Adrenal gland (tissue), 5 donors: ENCODE measurements around the gene SLCO2A1.

Source experiments
- CTCF ChIP-seq, 6 experiments: fragments of 450-650 bp in 4 of 6; fragments of 200-600 bp in 2 of 6; sonication (generic) in 1 of 6; IDR thresholded peaks; 1 replicate in 5 of 6; 2 replicates in 1 of 6; pipeline versions ENCODE4 v1.5.1 to v1.8.0; 2016 to 2021; ENCODE audit warnings: antibody characterized with exemption in 6 of 6, mild to moderate bottlenecking in 2 of 6, moderate library complexity in 1 of 6
- POLR2A ChIP-seq, 2 donors: fragments of 450-650 bp; IDR thresholded peaks; one replicate each; pipeline ENCODE4 v1.6.1; 2017; ENCODE audit warnings: antibody characterized with exemption in 2 of 2, mild to moderate bottlenecking in 2 of 2, moderate library complexity in 1 of 2
- donor health status: DM: no; HTN: no; CAD: no.

GRCh38 chr3:134020135-134020680 lies 9.5 kb downstream of the SLCO2A1 start:
- TF ChIP-seq CTCF (IDR thresholded peaks at IDR 0.05) (no peak), POLR2A (IDR thresholded peaks at IDR 0.05) (no peak)
